SK-N-SH (cell line): ENCODE data around the gene TSPAN15. TPM values are rescaled to one million over a fixed set of nuclear protein-coding genes. Genes with fewer than 3 reads are reported as not detected.

ENCODE experiments used
- CTCF ChIA-PET: fragments of 300-600, 350-600 bp; formaldehyde crosslinking; extraction: SDS; loops from one replicate; lab custom pipeline; 2021; lab: Yijun Ruan, JAX
- POLR2A ChIA-PET: fragments of 350-600 bp; sonication (Branson Sonifier 250); formaldehyde crosslinking; extraction: SDS; loops from one replicate; lab custom pipeline; 2020; ENCODE audit warnings: antibody characterized with exemption, inconsistent platforms; lab: Yijun Ruan, JAX
- DNase-seq: peaks from one replicate; pipeline ENCODE4 v3.0.0; 2012
- H2AFZ ChIP-seq: fragments of 200-600 bp; sonication (generic); 2 replicates; pipeline ENCODE4 v1.8.1; 2016; ENCODE audit warnings: antibody characterized with exemption, mild to moderate bottlenecking, low read depth
- H3F3A ChIP-seq: fragments of 200-600 bp; sonication (generic); replicated peaks from 2 replicates; pipeline ENCODE3; 2016; ENCODE audit warnings: antibody characterized with exemption, mild to moderate bottlenecking; ENCODE audit not compliant: insufficient read depth
- H3K27ac ChIP-seq, 2 experiments: fragments of 200-500 bp in 1 of 2; fragments of 200-600 bp in 1 of 2; sonication (Bioruptor generic) in 1 of 2; sonication (generic), shearing (Covaris generic) in 1 of 2; 2 replicates each; pipeline versions ENCODE4 v1.5.1 to v1.6.1; 2014 to 2016; ENCODE audit warnings: low read depth in 2 of 2, inconsistent platforms in 1 of 2, low read length in 1 of 2, mild to moderate bottlenecking in 1 of 2, mixed read lengths in 1 of 2
- H3K27me3 ChIP-seq: fragments of 200-600 bp; sonication (generic), shearing (Covaris generic); 2 replicates; pipeline ENCODE4 v1.6.1; 2016; ENCODE audit warnings: mixed run types; ENCODE audit not compliant: insufficient read depth
- H3K36me3 ChIP-seq, 2 experiments: fragments of 200-500 bp in 1 of 2; fragments of 200-600 bp in 1 of 2; sonication (Bioruptor generic) in 1 of 2; sonication (generic) in 1 of 2; replicated peaks in 1 of 2; 2 replicates each; pipeline versions ENCODE3 to v1.5.1; 2014 to 2016; ENCODE audit warnings: low read length in 1 of 2, mild to moderate bottlenecking in 1 of 2; ENCODE audit not compliant: insufficient read depth in 2 of 2, control insufficient read depth in 1 of 2
- H3K4me1 ChIP-seq, 2 experiments: fragments of 200-500 bp in 1 of 2; fragments of 200-600 bp in 1 of 2; sonication (Bioruptor generic) in 1 of 2; sonication (generic), shearing (Covaris generic) in 1 of 2; 2 replicates each; pipeline versions ENCODE4 v1.5.1 to v1.6.1; 2014 to 2016; ENCODE audit warnings: low read depth in 1 of 2, low read length in 1 of 2, mixed run types in 1 of 2; ENCODE audit not compliant: insufficient read depth in 2 of 2, control insufficient read depth in 1 of 2
- H3K4me2 ChIP-seq: fragments of 200-600 bp; sonication (generic), shearing (Covaris generic); 2 replicates; pipeline ENCODE4 v1.6.1; 2017; ENCODE audit warnings: mixed run types
- H3K4me3 ChIP-seq, 2 experiments: fragments of 200-500 bp in 1 of 2; fragments of 200-600 bp in 1 of 2; sonication (Bioruptor generic) in 1 of 2; sonication (generic), shearing (Covaris generic) in 1 of 2; 2 replicates each; pipeline versions ENCODE4 v1.5.1 to v1.8.1; 2014 to 2016; ENCODE audit warnings: low read depth in 2 of 2, inconsistent platforms in 1 of 2, low read length in 1 of 2, mild to moderate bottlenecking in 1 of 2, mixed read lengths in 1 of 2, moderate library complexity in 1 of 2
- H3K79me2 ChIP-seq: fragments of 200-600 bp; sonication (generic); 2 replicates; pipeline ENCODE4 v1.8.1; 2017; ENCODE audit warnings: mild to moderate bottlenecking; ENCODE audit not compliant: insufficient read depth
- H3K9ac ChIP-seq: fragments of 200-600 bp; sonication (generic); 2 replicates; pipeline ENCODE4 v1.6.1; 2017; ENCODE audit warnings: mixed run types
- H3K9me2 ChIP-seq: fragments of 200-600 bp; sonication (generic); 2 replicates; pipeline ENCODE4 v1.6.1; 2017; ENCODE audit warnings: mixed run types
- H3K9me3 ChIP-seq: fragments of 200-600 bp; sonication (generic); 2 replicates; pipeline ENCODE4 v1.6.1; 2017; ENCODE audit warnings: mixed run types, mild to moderate bottlenecking, moderate library complexity
- H4K20me1 ChIP-seq: fragments of 200-600 bp; sonication (generic); 2 replicates; pipeline ENCODE4 v1.6.1; 2017; ENCODE audit warnings: mild to moderate bottlenecking, mixed run types; ENCODE audit not compliant: insufficient read depth
- EP300 ChIP-seq, 2 experiments: IDR thresholded peaks; 2 replicates each; pipeline versions ENCODE4 v1.4.0 to v1.6.1; 2012; ENCODE audit warnings: borderline replicate concordance in 1 of 2, low read depth in 1 of 2, low read length in 1 of 2
- FOSL2 ChIP-seq: IDR thresholded peaks from 2 replicates; pipeline ENCODE4 v1.4.0; 2012; ENCODE audit warnings: low read depth, mild to moderate bottlenecking, moderate library complexity, borderline replicate concordance
- GATA2 ChIP-seq: sonication (generic); formaldehyde crosslinking; IDR thresholded peaks from 2 replicates; pipeline ENCODE4 v1.5.0; 2020; ENCODE audit warnings: mild to moderate bottlenecking, missing genetic modification reagents
- IRF3 ChIP-seq: fragments of 150-350 bp; IDR thresholded peaks from 2 replicates; pipeline ENCODE4 v1.6.1; 2016; ENCODE audit warnings: mild to moderate bottlenecking, low read depth, low read length
- MXI1 ChIP-seq: IDR thresholded peaks from 2 replicates; pipeline ENCODE4 v1.6.1; 2012; ENCODE audit warnings: mild to moderate bottlenecking, low read depth, low read length, improper control_type of control experiment
- NFIC ChIP-seq: IDR thresholded peaks from 2 replicates; pipeline ENCODE4 v1.4.0; 2012; ENCODE audit warnings: borderline replicate concordance
- NRF1 ChIP-seq: IDR thresholded peaks from 2 replicates; pipeline ENCODE4 v1.6.1; 2012; ENCODE audit warnings: low read depth, mild to moderate bottlenecking, low read length
- POLR2AphosphoS5 ChIP-seq: IDR thresholded peaks from 2 replicates; pipeline ENCODE4 v1.6.1; 2012; ENCODE audit warnings: low read depth, low read length
- RFX5 ChIP-seq: IDR thresholded peaks from 2 replicates; pipeline ENCODE4 v1.6.1; 2012; ENCODE audit warnings: mild to moderate bottlenecking, improper control_type of control experiment, low read length
- RXRA ChIP-seq: IDR thresholded peaks from 2 replicates; pipeline ENCODE4 v1.4.0; 2012; ENCODE audit warnings: low read depth, mild to moderate bottlenecking, borderline replicate concordance
- WGBS: methylation state at CpG from one replicate; pipeline ENCODE4 v1.1.6; 2017; ENCODE audit warnings: low lambda C conversion rate; 5-methylcytosine and 5-hydroxymethylcytosine counted together
- polyA plus RNA-seq, 3 experiments: library from polyadenylated mRNA; depleted of rRNA; stranded (reverse); fragments of >200 nt; gene quantifications; 2 replicates each; pipeline ENCODE4 v1.2.3, GENCODE V29; 2012
- TF ChIP-seq, protein P1 (sequence below): IDR thresholded peaks from 2 replicates; pipeline ENCODE4 v1.6.1; 2012; ENCODE audit warnings: mild to moderate bottlenecking, low read depth, low read length, moderate library complexity
- TF ChIP-seq, protein P2 (sequence below): fragments of 200-600 bp; sonication (generic); IDR thresholded peaks from 2 replicates; pipeline ENCODE4 v1.6.1; 2017; ENCODE audit warnings: antibody characterized with exemption, mild to moderate bottlenecking, moderate library complexity

The TSPAN15 gene
- polyA plus RNA-seq, 1 of the 3 experiments (the other 2 are of a cell fraction), result 8.5 TPM

GRCh38 chr10:69553328-69553727, 102.1 kb downstream of the TSPAN15 start:
- H3K36me3 ChIP-seq, result no peaks in the 10 kb centered on the region
- peaks cover 16% of the 10 kb centered on the region; the same call in 1 of the 2 replicates for H3K27me3 ChIP-seq
- H3K4me2 ChIP-seq, result no peak overlapping the region
- H3K9ac ChIP-seq, result no peak overlapping the region
- H3F3A ChIP-seq, result no peaks in the 10 kb centered on the region
- CTCF ChIA-PET, result interaction anchor here (1.3 kb wide), 1 partner anchor 29 kb away, joined by 3 read pairs; no protein-coding TSS in a partner anchor
- no peak for DNase-seq
- H3K9me2 ChIP-seq, result no peaks in the 10 kb centered on the region
- no peaks in the 10 kb centered on the region for H3K79me2 ChIP-seq
- TF ChIP-seq, protein P1, sequence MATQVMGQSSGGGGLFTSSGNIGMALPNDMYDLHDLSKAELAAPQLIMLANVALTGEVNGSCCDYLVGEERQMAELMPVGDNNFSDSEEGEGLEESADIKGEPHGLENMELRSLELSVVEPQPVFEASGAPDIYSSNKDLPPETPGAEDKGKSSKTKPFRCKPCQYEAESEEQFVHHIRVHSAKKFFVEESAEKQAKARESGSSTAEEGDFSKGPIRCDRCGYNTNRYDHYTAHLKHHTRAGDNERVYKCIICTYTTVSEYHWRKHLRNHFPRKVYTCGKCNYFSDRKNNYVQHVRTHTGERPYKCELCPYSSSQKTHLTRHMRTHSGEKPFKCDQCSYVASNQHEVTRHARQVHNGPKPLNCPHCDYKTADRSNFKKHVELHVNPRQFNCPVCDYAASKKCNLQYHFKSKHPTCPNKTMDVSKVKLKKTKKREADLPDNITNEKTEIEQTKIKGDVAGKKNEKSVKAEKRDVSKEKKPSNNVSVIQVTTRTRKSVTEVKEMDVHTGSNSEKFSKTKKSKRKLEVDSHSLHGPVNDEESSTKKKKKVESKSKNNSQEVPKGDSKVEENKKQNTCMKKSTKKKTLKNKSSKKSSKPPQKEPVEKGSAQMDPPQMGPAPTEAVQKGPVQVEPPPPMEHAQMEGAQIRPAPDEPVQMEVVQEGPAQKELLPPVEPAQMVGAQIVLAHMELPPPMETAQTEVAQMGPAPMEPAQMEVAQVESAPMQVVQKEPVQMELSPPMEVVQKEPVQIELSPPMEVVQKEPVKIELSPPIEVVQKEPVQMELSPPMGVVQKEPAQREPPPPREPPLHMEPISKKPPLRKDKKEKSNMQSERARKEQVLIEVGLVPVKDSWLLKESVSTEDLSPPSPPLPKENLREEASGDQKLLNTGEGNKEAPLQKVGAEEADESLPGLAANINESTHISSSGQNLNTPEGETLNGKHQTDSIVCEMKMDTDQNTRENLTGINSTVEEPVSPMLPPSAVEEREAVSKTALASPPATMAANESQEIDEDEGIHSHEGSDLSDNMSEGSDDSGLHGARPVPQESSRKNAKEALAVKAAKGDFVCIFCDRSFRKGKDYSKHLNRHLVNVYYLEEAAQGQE, result no peak
- TF ChIP-seq POLR2AphosphoS5, result no peak
- no peak for TF ChIP-seq FOSL2
- TF ChIP-seq, protein P2, sequence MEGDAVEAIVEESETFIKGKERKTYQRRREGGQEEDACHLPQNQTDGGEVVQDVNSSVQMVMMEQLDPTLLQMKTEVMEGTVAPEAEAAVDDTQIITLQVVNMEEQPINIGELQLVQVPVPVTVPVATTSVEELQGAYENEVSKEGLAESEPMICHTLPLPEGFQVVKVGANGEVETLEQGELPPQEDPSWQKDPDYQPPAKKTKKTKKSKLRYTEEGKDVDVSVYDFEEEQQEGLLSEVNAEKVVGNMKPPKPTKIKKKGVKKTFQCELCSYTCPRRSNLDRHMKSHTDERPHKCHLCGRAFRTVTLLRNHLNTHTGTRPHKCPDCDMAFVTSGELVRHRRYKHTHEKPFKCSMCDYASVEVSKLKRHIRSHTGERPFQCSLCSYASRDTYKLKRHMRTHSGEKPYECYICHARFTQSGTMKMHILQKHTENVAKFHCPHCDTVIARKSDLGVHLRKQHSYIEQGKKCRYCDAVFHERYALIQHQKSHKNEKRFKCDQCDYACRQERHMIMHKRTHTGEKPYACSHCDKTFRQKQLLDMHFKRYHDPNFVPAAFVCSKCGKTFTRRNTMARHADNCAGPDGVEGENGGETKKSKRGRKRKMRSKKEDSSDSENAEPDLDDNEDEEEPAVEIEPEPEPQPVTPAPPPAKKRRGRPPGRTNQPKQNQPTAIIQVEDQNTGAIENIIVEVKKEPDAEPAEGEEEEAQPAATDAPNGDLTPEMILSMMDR, result no peak
- no peak for TF ChIP-seq RFX5
- no peak for TF ChIP-seq GATA2 (CRISPR knock-in tag)
- no peak for TF ChIP-seq NRF1
- no peak for TF ChIP-seq MXI1
- TF ChIP-seq EP300 (IDR thresholded peaks at IDR 0.05; ENCODE audit: borderline replicate concordance in 1 of 2, low read depth in 1 of 2, low read length in 1 of 2), result no peak
- no peak for TF ChIP-seq RXRA
- no peak for TF ChIP-seq NFIC
- no peak for TF ChIP-seq IRF3
- TF ChIP-seq, all 33 proteins: peak for 0
- no peaks in the 10 kb centered on the region for H3K9me3 ChIP-seq
- H3K27ac ChIP-seq, result no peak overlapping the region
- no peak overlapping the region for H3K4me3 ChIP-seq
- POLR2A ChIA-PET, result no interaction called here
- 43% methylated on average over 4 of the region's 4 CpGs for WGBS
- H2AFZ ChIP-seq, result no peak overlapping the region
- no peaks in the 10 kb centered on the region for H4K20me1 ChIP-seq
- H3K4me1 ChIP-seq, result no peaks in the 10 kb centered on the region
